Measurements from ENCODE around the gene RBM33.

The RBM33 gene

GRCh38 chr7:155814316-155815276 is 170.1 kb downstream of the RBM33 start:
- H3K79me1 ChIP-seq (ENCODE audit: low read depth, low read length) = no peaks in the 10 kb centered on the region
- no peak overlapping the region for H3K14ac ChIP-seq (ENCODE audit: low read length)
- H2AFZ ChIP-seq (ENCODE audit: low read length) = no peak overlapping the region
- no peak overlapping the region for H4K91ac ChIP-seq (ENCODE audit: low read depth, low read length, poor library complexity)
- no peak overlapping the region for H3K4me2 ChIP-seq (ENCODE audit: insufficient read depth, low read length, poor library complexity, severe bottlenecking)
- H3K27me3 ChIP-seq (ENCODE audit: control insufficient read depth in 3 of 3, insufficient read depth in 3 of 3, low read depth in 1 of 3, low read length in 3 of 3) = peaks cover 44 to 92% (median 56%) of the 10 kb centered on the region in 3 experiments
- no peak overlapping the region for H3K9ac ChIP-seq (ENCODE audit: low read depth, low read length, poor library complexity)
- H2BK12ac ChIP-seq (ENCODE audit: low read length) = no peak overlapping the region
- H2BK5ac ChIP-seq (ENCODE audit: low read length) = no peak overlapping the region
- H3K36me3 ChIP-seq (replicated peaks in 1 of 2; ENCODE audit: control insufficient read depth in 2 of 2, insufficient read depth in 2 of 2, low read length in 2 of 2) = no peaks in the 10 kb centered on the region
- H3K27ac ChIP-seq (replicated peaks; ENCODE audit: low read length) = no peak overlapping the region
- H4K8ac ChIP-seq (ENCODE audit: low read depth, low read length) = no peak overlapping the region
- peaks cover 8 to 11% of the 10 kb centered on the region in 2 donors for H3K4me1 ChIP-seq (ENCODE audit: control insufficient read depth in 2 of 2, insufficient read depth in 1 of 2, low read depth in 1 of 2, low read length in 2 of 2)
- H3K4me3 ChIP-seq (ENCODE audit: low read length in 2 of 2) = no peak overlapping the region
- no CpG with 5 or more reads among the region's 22 CpGs for WGBS, 2 donors (ENCODE audit: extremely low coverage in 2 of 2, insufficient read length in 2 of 2, insufficient replicate concordance in 1 of 2)
- no peak overlapping the region for H2BK120ac ChIP-seq (ENCODE audit: low read depth, low read length)
- no peaks in the 10 kb centered on the region for H3K9me3 ChIP-seq (replicated peaks in 1 of 2; ENCODE audit: control insufficient read depth in 2 of 2, insufficient read depth in 1 of 2, low read depth in 1 of 2, low read length in 2 of 2)
- peak overlapping the region; percentile 46 for H3K18ac ChIP-seq (ENCODE audit: low read length)
- H2BK15ac ChIP-seq (ENCODE audit: low read length) = no peak overlapping the region
- H2AK5ac ChIP-seq (ENCODE audit: low read depth, low read length) = peak overlapping the region; percentile 53
- no peak overlapping the region for H3K4ac ChIP-seq (ENCODE audit: low read length)
- DNase-seq (ENCODE audit: low spot score) = no peak
- H3K23ac ChIP-seq (ENCODE audit: low read depth, low read length, poor library complexity) = peak overlapping the region; percentile 92

GRCh38 chr7:155815332-155816191 is 171.1 kb downstream of the RBM33 start:
- no CpG with 5 or more reads among the region's 20 CpGs for WGBS, 2 donors (ENCODE audit: extremely low coverage in 2 of 2, insufficient read length in 2 of 2, insufficient replicate concordance in 1 of 2)
- peak overlapping the region; percentile 61 for H2BK5ac ChIP-seq (ENCODE audit: low read length)
- H2AK5ac ChIP-seq (ENCODE audit: low read depth, low read length) = peak overlapping the region; percentile 76
- no peaks in the 10 kb centered on the region for H3K36me3 ChIP-seq (replicated peaks in 1 of 2; ENCODE audit: control insufficient read depth in 2 of 2, insufficient read depth in 2 of 2, low read length in 2 of 2)
- H2BK15ac ChIP-seq (ENCODE audit: low read length) = peak overlapping the region; percentile 62
- peak overlapping the region; percentile 73 for H3K9ac ChIP-seq (ENCODE audit: low read depth, low read length, poor library complexity)
- peak overlapping the region; percentile 75 for H2BK12ac ChIP-seq (ENCODE audit: low read length)
- no peak overlapping the region for H3K27ac ChIP-seq (replicated peaks; ENCODE audit: low read length)
- H3K79me1 ChIP-seq (ENCODE audit: low read depth, low read length) = no peaks in the 10 kb centered on the region
- no peak overlapping the region for H3K23ac ChIP-seq (ENCODE audit: low read depth, low read length, poor library complexity)
- peak overlapping the region; percentile 24 for H2AFZ ChIP-seq (ENCODE audit: low read length)
- H3K4me2 ChIP-seq (ENCODE audit: insufficient read depth, low read length, poor library complexity, severe bottlenecking) = no peak overlapping the region
- H3K18ac ChIP-seq (ENCODE audit: low read length) = peak overlapping the region; percentile 84
- peaks cover 34 to 88% (median 47%) of the 10 kb centered on the region in 3 experiments for H3K27me3 ChIP-seq (ENCODE audit: control insufficient read depth in 3 of 3, insufficient read depth in 3 of 3, low read depth in 1 of 3, low read length in 3 of 3)
- H3K4me1 ChIP-seq (ENCODE audit: control insufficient read depth in 2 of 2, insufficient read depth in 1 of 2, low read depth in 1 of 2, low read length in 2 of 2) = peaks cover 1 to 7% of the 10 kb centered on the region in 2 donors
- peak overlapping the region; percentile 56 for H2BK120ac ChIP-seq (ENCODE audit: low read depth, low read length)
- H3K14ac ChIP-seq (ENCODE audit: low read length) = peak overlapping the region; percentile 58
- H3K9me3 ChIP-seq (replicated peaks in 1 of 2; ENCODE audit: control insufficient read depth in 2 of 2, insufficient read depth in 1 of 2, low read depth in 1 of 2, low read length in 2 of 2) = peaks cover 0 to 2% of the 10 kb centered on the region in 2 donors
- no peak overlapping the region for H4K91ac ChIP-seq (ENCODE audit: low read depth, low read length, poor library complexity)
- DNase-seq (ENCODE audit: low spot score) = no peak
- H3K4ac ChIP-seq (ENCODE audit: low read length) = no peak overlapping the region
- H3K4me3 ChIP-seq (ENCODE audit: low read length in 2 of 2) = no peak overlapping the region
- H4K8ac ChIP-seq (ENCODE audit: low read depth, low read length) = no peak overlapping the region

GRCh38 chr7:155816192-155816508 is 171.7 kb downstream of the RBM33 start:
- Histone ChIP-seq H2BK12ac (ENCODE audit: low read length) (no peak overlapping the region), H3K14ac (ENCODE audit: low read length) (peak overlapping the region; percentile 58), H3K79me1 (ENCODE audit: low read depth, low read length) (no peaks in the 10 kb centered on the region), H2BK15ac (ENCODE audit: low read length) (peak overlapping the region; percentile 62), H3K4me2 (ENCODE audit: insufficient read depth, low read length, poor library complexity, severe bottlenecking) (no peak overlapping the region), H3K27me3 (ENCODE audit: control insufficient read depth in 3 of 3, insufficient read depth in 3 of 3, low read depth in 1 of 3, low read length in 3 of 3) (peaks cover 29 to 87% (median 41%) of the 10 kb centered on the region in 3 experiments), H4K8ac (ENCODE audit: low read depth, low read length) (no peak overlapping the region), H3K18ac (ENCODE audit: low read length) (peak overlapping the region; percentile 84), H3K9me3 (replicated peaks in 1 of 2; ENCODE audit: control insufficient read depth in 2 of 2, insufficient read depth in 1 of 2, low read depth in 1 of 2, low read length in 2 of 2) (peaks cover 0 to 2% of the 10 kb centered on the region in 2 donors), H3K4ac (ENCODE audit: low read length) (no peak overlapping the region), H4K91ac (ENCODE audit: low read depth, low read length, poor library complexity) (no peak overlapping the region), H3K36me3 (replicated peaks in 1 of 2; ENCODE audit: control insufficient read depth in 2 of 2, insufficient read depth in 2 of 2, low read length in 2 of 2) (no peaks in the 10 kb centered on the region), H3K4me1 (ENCODE audit: control insufficient read depth in 2 of 2, insufficient read depth in 1 of 2, low read depth in 1 of 2, low read length in 2 of 2) (peaks cover 1 to 7% of the 10 kb centered on the region in 2 donors), H2BK5ac (ENCODE audit: low read length) (peak overlapping the region; percentile 61), H3K9ac (ENCODE audit: low read depth, low read length, poor library complexity) (peak overlapping the region; percentile 73), H3K23ac (ENCODE audit: low read depth, low read length, poor library complexity) (no peak overlapping the region), H2AK5ac (ENCODE audit: low read depth, low read length) (peak overlapping the region; percentile 76), H3K4me3 (ENCODE audit: low read length in 2 of 2) (no peak overlapping the region), H2AFZ (ENCODE audit: low read length) (no peak overlapping the region), H2BK120ac (ENCODE audit: low read depth, low read length) (peak overlapping the region; percentile 56), H3K27ac (replicated peaks; ENCODE audit: low read length) (no peak overlapping the region)
- no peak for DNase-seq (ENCODE audit: low spot score)
- WGBS, 2 donors (ENCODE audit: extremely low coverage in 2 of 2, insufficient read length in 2 of 2, insufficient replicate concordance in 1 of 2) = no CpG with 5 or more reads among the region's 12 CpGs
